ENCODE measurements around the gene CCDC92.

Gene CCDC92

DNA sequence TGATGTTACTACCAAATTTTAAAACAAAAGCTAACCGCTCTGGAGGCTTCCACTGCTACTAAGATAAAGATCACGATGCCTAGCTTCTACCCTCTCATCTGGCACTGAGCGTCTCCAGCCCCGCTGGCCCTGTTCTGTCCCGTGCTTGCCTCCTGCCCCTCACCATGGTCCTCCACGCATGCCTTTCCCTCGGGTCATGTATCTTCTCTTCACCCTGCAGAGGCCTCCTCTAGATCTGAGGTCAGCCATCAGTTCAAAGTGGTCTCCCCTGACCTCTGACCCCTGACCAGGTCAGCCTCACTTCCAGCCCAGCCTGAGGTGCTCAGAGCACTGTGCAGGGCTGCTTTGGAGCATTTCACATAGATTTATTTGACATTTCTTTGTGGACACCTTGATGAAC is 28.7 kb upstream of the CCDC92 start:
- no peak for DNase-seq

DNA sequence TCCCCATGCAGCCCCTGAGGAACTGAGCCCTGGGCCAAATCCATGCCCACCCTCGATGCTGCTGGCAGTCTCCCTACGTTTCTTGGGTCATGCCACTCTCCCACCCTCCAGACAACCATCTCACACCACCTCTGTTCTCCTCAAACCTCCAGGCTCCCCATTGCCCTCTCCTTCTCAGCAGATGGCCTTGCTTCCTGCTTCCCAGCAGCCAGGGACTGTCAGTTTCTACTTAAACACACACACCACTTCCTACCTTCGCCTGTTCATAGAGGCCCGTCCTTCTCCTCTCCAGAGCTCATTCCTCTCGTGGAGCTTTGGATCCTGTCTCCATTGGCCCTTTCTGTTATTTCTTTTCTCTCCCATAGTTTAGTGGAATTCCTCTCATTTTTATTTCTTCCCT is 27.5 kb upstream of the CCDC92 start:
- no peak for DNase-seq

DNA sequence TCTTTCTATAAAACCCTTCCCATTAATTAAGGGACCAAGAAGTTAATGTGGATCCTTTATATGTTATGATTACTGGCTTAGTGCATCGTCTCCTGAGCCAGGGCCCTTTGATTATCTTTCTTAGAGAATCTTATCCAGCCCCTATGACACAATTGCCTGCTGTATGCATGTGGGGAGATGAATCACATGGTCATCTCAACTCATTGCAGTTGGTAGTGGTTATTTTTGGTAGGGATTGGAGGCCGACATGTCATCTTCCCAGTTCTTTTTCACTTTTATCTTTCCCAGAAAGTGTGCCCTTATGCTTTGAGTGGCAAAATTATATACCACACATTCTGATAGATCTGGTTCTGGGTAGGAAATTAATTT is 26.3 kb upstream of the CCDC92 start:
- no peak for DNase-seq

DNA sequence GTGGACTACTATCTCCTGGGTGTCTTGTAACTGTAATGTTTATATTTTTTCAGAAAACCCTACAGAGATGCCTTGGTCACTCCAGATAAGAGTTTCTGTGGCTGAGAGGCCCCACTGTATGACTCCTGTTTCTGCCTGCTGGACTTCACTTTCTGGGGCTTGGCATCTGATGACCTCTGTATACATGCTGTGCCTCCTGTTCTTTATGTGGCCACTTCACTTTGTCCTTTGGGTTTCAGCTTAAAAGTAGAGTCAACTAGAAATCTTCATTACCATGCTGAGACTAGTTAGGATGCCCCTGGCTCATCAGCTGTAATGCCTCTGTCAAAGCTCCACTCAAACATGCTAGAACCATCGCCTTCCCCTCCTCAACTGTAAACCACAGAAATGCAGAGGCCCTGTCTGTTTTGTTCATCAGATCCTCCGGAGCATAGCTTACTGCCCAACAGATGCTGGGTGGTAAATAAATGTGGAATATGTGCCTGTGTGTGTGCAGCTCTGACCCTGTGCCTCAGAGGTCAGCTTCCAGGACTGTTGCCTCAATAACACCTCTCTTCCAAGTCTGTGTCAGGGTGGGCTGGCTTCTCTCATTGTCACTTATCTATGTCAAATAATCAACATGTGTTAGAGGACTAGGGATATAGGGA is 25.8 kb upstream of the CCDC92 start:
- no peak for DNase-seq

DNA sequence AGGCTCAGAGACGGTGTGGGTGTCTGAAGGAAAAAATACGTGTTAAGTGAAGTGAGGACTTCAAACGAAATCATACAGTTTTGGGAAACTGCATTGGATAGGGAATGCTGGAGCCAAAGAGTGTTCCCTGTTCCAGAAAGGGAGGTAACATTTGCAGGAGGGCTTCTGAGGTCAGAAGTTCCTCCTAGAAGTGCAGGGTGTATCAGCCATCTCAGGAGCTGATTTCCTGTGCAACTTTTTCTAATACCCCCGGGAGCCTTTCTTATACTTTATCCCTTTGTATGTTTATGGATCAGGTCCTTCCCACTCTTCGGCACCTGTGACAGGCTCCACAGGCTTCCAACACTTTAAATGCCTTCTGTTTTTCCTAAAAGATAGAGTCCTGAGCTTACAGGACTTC is 25.3 kb upstream of the CCDC92 start:
- DNase-seq: no peak

DNA sequence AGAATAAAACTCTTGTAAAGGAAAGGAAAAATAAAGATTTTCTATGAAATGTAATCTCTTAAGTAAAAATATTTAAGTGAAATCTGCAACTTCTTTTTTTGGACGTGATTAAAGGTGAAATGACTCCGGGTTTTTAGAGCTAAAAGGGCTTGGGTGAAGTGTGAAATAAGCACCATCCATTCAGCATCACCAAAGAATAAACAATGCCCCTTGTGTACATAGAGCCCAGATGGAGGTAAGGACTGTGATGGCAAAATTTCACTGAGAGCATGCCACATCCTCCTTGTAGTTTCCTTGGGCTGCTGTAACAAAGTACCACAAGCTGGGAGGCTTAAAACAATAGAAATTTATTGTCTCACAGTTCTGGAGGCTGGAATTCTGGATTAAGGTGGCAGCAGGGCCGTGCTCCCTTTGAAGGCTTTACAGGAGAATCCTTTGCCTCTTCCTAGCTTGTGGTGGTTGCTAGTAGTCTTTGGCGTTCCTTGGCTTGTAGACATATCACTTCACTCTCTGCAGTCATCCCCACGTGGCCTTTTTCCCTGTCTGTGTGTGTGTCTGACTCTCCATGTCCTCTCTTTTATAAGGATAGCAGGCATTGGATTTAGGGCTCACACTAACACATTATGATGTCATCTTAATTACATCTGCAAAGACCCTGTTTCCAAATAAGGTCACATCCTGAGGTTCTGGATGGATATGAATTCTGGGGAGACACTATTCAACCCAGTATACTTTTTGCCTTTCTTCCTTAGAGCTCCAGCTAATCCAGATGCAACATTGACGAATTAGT is 24.6 kb upstream of the CCDC92 start:
- no peak for DNase-seq

DNA sequence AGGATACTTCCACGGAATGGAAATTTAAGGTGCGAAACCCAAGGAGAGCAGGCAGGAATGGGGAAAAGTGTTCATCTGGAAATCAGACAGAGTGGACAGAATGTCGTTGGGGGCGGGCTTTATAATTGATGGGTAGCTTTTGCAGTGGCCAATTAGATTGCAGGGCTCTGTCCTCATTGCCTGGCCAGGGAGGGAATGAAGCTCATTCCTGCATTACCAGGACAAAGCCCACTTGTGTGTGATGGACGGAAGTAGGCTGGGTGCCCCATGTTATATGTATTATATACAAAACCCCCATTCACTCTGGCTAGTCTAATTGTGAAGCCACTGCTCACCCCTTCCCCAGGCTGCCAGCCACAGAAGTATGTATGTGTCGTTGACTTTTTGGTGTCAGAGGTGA is 23.9 kb upstream of the CCDC92 start:
- no peak for DNase-seq

DNA sequence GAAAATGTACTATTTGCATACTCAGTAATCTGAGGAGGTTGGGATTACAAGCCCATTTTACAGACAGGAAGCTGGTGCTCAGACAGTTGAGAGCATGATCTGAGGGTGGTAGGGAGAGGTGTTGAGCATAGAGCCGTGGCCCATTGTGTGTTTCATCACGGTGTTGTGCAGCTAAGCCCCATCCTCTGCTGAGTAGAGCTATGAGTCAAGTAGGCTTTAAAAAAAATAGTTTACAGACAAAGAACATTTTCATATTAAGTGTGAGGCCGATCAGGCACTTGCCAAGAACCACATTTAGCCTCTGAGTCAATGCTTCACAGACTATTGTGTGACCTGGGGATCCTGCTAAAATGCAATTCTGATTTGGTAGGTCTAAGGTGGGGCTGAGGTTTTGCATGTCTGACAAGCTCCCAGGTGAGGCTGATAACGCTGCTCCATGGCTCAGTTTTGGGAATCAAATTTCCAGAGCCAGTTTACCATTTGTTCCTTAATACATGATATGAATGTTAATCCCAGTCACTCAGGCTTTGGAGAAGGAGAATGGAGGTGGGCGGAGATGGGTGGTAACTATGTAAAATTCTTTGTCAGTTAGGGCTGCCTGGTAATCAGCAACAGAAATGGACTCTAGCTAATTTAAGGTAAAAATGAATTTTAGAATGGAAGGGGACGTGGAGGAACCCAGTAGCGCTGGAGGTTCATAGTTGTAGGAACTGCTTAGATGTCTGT is 22.6 kb upstream of the CCDC92 start:
- DNase-seq: no peak

DNA sequence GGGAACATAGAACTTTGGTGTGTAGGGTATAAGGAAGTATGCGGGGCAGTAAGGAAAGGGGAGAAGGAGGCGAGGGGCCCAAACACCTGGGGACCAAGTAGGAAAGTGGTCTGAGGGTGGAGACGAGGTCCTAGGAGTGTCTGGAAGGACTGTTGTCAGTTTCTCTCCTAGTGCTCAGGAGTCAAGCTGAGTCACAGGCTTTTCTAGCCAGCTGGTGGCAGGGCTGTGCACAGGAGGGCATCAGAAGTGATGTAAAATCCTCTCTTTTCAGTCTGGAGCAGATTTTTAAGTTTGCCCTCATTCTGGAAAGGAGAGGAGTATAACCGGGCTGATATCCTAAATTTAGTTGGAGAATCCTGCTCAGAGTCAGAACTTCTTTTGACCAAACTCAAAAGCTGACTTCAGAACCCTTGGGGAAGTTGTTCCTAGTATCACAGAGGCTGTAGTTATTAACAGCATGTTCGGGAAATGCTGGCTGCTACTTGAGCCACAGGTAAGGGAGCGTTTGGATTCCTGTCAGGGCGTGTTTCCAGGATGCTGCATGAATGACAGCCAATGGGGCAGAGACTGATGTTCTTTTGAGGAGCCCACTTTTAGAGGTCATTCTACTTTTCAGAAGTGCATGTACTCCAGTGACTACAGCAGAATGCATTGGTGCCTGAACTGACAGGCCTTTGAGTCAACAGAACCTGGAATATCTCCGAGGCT is 19.6 kb upstream of the CCDC92 start:
- DNase-seq: no peak

DNA sequence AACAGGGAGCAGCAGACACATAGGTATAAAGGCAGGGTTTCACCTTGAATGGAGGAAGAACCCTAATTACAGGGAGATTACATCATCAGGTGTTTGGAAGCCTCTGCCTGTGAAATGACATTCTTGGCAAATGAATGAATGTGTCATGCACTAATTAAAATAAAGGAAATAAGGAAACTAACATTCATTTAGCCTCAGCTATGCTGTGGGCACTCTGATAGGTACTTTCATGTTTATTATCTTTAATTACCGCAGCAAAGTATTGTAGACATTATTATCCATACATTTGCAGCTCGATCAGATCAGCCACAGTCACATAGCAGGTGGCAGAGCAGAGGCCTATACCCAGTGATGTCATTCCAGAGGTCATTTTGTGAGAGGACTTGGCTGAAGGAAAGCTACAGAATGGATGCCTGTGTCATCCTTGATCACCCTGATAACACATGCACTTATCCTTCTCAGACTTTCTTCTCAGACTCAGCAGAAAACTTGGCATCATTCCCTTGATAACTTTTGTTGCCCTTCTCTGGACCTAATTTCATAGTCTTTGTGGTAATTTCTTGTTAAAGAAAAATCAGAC is 18.8 kb upstream of the CCDC92 start:
- no peak for DNase-seq

DNA sequence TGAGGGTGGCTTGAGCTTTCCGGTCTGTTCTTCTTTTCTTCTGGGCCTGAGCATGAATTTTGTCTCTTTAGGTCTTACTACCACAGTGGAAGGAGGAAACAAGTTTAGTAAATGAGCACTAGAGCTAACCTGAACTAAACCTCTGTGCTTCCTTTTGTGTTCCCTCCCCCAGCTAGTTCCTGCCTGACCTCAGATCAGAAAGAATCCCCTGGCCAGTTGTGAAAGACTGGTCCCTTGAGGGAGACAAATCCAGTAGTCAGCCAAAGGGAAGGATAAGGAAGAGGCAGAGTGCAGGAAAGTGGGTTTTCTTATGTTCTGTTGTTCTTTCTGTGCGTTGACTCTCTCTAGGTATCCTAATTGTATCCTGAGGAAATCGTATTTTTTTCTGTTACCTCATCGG is 17.9 kb upstream of the CCDC92 start:
- DNase-seq: no peak

DNA sequence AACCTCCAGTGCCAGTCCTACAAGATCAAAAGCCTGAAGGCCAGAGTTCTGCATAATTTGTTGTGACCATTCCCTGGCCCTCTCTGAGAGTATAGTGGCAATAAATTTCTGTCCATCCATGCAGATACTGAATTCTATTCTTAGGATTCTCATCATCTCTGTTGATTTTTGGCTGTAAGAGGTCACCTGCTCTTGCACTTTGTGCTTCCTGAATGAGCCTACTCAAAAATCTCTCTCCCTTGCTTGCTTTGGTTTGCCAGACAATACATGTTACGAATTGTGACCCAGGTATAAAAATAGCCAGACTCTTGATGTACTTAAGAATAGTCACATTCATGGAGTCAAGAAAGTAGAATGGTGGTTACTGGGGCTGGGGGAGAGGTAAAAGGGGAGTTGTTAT is 17.1 kb upstream of the CCDC92 start:
- no peak for DNase-seq

DNA sequence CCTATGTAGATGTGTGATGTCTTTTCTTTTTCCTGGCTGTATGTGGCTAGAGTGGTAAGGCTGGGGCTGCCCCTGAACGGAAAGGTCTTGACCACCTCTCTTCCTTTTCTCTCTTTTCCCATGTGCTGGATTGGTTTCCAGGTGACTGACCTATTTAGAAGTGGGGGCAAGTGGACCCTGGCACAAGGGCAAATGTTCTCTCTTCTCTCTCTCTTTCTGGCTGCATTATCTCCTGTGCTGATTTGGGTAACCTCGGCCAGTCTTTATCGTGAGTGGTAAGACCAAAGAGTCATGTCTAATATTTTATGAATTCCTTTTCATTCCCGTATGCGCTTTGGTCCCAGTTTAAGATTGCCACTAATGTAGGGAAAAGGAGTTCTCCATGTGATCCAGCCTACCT is 16.5 kb upstream of the CCDC92 start:
- DNase-seq: no peak

DNA sequence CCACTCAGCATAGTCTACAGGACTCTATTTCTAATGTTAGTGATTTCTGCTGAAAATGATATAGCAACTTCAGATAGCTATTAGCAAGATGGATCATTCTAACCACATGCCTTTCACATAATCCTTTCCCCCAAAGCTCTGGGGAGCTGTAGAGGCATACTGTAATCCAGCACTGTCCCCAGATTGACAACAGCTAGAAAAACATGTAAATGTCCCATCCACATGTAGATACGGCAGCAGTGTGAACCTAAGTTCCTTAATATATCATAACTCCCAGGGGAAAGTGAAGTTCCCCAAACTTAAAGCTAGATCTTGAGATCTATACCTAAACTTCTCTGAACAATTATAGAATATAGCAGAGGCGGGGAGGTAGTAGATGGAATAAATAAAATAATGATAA is 14.4 kb upstream of the CCDC92 start:
- DNase-seq: no peak

DNA sequence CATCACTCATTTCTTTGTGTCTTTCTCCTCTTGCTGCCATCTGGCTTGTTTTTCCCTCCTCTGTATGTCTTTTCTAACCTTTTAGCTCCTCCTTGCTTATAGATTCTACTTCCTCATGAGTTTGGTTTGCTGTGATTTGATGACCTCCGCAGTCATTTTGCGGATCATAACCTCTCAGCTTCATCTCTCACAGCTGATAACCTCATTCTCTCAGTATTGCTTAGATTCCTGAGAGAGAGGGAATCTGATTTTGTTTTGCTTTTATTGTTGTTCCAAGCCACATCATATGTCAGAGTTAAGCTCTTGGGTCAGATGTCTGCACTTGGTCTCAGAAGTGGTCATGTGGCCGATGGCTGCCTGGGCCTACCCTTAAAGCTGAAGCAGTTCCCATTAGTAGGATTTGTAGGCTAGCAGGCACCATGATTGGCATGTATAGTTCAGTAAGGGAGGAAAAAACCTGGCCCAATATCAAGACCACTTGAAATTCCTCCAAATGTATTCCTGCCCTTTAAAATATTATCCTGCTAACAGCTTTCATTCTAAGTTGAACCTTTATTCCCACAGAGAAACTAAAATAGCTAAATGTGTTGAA is 13.8 kb upstream of the CCDC92 start:
- no peak for DNase-seq

DNA sequence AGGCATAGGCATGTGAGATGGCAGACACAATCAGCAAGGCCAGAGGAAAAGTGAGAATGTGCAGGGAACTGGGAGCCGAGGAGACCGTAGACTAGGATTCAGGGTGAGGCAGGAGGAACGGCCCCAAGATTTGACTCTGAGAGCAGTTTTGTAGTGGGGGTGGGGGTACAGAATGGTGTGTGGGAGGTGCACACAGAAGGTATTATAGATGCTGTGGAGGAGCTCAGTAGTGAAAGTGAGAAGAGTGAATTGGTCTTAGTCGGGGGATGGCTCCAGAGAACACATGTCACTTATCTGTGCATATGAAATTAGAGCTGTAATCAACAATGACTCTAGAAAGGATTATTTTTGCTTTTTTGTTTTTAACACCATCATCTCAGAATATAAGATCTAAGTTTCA is 12.3 kb upstream of the CCDC92 start:
- DNase-seq: no peak

DNA sequence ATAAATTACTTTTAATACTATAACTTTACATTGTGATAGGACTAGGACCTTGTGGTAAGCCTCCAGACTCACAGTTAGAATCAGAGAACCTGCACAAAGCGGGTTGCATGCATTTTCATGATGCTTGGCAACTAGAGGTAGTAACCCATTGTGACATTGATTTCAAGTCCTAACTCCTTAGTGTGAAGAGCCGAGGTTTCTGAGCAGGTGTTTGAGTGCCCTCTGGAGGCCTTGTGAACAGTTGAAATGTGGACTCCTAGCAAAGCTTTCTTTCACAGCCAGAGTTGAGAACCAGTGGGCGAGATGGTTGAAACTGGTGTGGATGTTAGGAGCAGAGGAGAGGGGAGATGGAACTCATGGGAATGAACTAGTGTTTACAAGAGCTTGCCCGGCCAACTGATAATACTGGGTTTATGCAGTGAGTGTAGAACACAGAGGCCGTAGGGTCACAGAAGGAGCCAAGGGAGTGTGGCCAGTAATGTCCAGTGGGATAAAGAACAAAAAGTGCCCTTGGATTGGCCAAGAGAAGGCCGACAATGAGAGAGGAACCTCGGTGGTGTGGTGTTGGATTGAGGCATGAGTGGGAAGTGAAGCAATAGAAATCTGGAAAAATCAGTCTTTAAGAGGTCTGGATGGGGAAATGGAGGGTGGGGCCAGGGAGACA is 11.3 kb upstream of the CCDC92 start:
- peak in 1 of 2 donors; percentile 56 for DNase-seq

DNA sequence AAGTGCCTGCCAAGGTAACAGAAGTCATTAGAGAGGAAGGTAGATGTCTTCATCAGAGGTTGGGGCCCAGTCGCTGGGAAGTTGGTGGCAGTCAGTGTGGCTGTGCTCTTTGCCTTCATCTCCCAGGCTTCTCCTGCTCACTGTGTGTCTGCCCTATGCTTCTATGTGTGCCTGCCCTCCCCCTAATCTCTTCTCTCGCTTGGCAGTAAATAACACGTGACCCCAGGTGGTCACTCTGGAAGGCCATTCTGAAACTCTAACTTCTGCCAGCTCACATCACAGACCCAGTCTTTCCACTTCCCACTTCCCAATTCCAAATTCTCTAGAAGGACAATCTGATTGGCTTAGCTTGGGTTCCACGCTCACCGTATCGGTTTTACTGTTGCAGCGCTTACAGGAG is 9.6 kb upstream of the CCDC92 start:
- no peak for DNase-seq

DNA sequence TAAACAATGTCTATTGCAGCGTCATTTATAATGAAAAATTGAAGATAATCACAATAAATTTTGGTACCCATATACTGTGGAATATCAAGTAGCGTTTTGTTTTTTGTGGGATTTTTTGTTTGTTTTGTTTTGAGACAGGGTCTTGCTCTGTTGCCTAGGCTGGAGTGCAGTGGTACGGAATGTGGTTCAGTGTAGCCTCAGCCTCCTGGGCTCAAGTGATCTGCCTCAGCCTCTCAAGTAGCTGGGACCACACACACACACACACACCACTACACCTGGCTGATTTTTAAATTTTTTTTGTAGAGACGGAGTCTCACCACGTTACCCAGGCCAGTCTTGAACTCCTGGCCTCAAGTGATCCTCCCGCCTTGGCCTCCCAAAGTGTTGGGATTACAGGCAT is 6.9 kb upstream of the CCDC92 start:
- no peak for DNase-seq

DNA sequence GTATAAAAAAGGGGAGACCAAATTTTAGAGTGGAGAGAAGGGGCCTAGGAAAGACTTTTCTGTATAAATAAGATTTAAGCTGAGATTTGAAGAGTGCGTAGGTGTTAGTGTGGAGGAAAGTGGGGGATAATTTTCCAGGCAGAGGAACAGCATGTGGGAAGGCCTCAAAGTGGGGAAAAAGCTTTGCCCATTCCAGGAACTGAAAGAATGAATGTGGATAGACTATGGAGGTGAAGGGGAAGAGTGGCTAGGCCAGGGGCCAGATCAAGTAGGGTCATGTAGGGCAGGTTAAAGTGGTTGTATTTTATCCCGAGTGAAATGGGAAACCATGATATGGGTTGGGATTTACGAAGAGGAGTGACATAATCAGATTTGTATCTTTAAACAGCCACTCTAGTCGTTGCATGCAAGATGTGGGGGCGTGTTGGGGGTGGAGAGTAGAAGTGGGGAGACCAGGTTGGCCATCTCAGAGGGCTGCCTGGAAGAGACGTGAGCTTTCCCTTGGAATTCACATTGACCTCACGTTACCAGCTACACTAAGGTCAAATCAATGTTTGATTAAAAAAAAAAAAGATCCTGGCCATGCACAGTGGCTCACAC is 3.7 kb upstream of the CCDC92 start:
- no peak for DNase-seq

DNA sequence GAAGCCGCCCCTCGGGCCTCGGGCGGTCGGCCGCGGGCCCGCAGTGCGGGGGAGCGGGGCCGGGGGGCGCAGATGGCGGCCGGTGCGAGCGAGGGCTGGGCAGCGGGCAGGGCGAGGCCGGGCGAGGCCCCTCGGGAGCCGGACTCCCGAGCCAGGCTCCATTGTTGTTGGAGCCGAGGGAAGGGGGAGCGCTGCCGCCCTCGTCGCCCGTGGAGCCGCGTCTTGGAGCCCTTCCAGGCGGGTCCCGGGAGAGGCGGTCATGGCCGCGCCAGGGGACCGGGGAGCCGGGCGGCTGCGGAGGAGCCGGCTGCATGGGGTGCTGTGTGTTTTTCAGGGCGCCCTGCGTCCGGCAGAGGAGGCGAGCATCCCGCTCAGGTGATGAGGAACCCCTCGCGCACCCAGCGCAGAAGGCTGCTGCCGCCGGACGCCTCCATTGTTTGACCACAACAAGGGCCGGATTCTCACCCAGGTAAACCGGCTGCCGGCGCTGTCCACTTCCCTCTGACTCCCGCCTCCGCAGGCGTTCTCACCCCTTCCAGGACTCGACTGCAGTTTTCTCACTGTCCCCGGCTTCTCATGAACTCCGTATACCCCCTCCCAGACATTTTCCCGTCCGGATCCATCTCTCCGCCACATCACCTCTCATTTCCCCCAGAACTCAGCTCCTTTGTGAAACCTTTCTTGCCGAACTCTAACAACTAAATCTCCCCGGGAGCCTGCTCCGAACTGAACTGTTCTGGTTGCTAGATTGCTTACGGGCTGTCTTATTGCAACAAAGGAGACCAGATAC is 1.1 kb upstream of the CCDC92 start:
- no peak for DNase-seq

Measured in bone marrow (tissue), 2 donors.